Osteoblast (primary cell): ENCODE measurements around the gene MORC4. TPM values are rescaled to one million over a fixed set of nuclear protein-coding genes. Genes with fewer than 3 reads are reported as not detected.

ENCODE experiments used
- DNase-seq: peaks from one replicate; pipeline ENCODE4 v3.0.0; 2011; ENCODE audit warnings: low spot score, mixed read lengths; ENCODE audit not compliant: insufficient read length; ENCODE audit errors: missing footprints
- H2AFZ ChIP-seq: 2 replicates; pipeline ENCODE4 v1.6.0; 2011; ENCODE audit warnings: mild to moderate bottlenecking, low read length
- H3K27ac ChIP-seq: 2 replicates; pipeline ENCODE4 v1.5.1; 2011; ENCODE audit warnings: mild to moderate bottlenecking, low read depth, low read length, moderate library complexity
- H3K27me3 ChIP-seq: 2 replicates; pipeline ENCODE4 v1.6.0; 2012; ENCODE audit warnings: mild to moderate bottlenecking, control low read depth, inconsistent platforms, low read length, moderate library complexity; ENCODE audit not compliant: insufficient read depth
- H3K36me3 ChIP-seq: 2 replicates; pipeline ENCODE4 v1.5.1; 2011; ENCODE audit warnings: mild to moderate bottlenecking, low read length, control low read depth, moderate library complexity; ENCODE audit not compliant: insufficient read depth
- H3K4me1 ChIP-seq: 2 replicates; pipeline ENCODE4 v1.5.1; 2011; ENCODE audit warnings: mild to moderate bottlenecking, low read length, control low read depth, moderate library complexity; ENCODE audit not compliant: insufficient read depth
- H3K4me2 ChIP-seq: 2 replicates; pipeline ENCODE4 v1.6.0; 2011; ENCODE audit warnings: mild to moderate bottlenecking, low read length; ENCODE audit not compliant: insufficient read depth
- H3K4me3 ChIP-seq: fragments of 200-600 bp; sonication (generic); 3 replicates; pipeline ENCODE4 v1.5.1; 2012; ENCODE audit warnings: mild to moderate bottlenecking, low read length, inconsistent platforms; ENCODE audit not compliant: insufficient read depth
- H3K79me2 ChIP-seq: 2 replicates; pipeline ENCODE4 v1.6.0; 2012; ENCODE audit warnings: mild to moderate bottlenecking, low read length, control low read depth, inconsistent platforms; ENCODE audit not compliant: insufficient read depth
- H3K9me3 ChIP-seq: 2 replicates; pipeline ENCODE4 v1.5.1; 2011; ENCODE audit warnings: low read depth, low read length, control low read depth
- H4K20me1 ChIP-seq: 2 replicates; pipeline ENCODE4 v1.6.0; 2012; ENCODE audit warnings: mild to moderate bottlenecking, low read length, control low read depth; ENCODE audit not compliant: insufficient read depth
- total RNA-seq: library from RNA; depleted of rRNA; stranded (reverse); fragments of >200 nt; gene quantifications from 2 replicates; pipeline ENCODE4 v1.2.3, GENCODE V29; 2012
- TF ChIP-seq, protein P1 (sequence below): IDR thresholded peaks from 2 replicates; pipeline ENCODE4 v1.5.1; 2011; ENCODE audit warnings: mild to moderate bottlenecking, low read depth, low read length, moderate library complexity; ENCODE audit errors: extremely low read depth

The MORC4 gene
- total RNA-seq: 39.8 and 47.1 TPM in 2 replicates

- Histone ChIP-seq H3K36me3 (no peaks in the 10 kb centered on the region), H3K4me3 (peak within 1 kb of the TSS; percentile 72), H3K4me1 (peaks cover 7% of the 10 kb centered on the region), H4K20me1 (peaks cover 9% of the 10 kb centered on the region), H3K27ac (peak within 1 kb of the TSS; percentile 37), H3K79me2 (peaks cover 33% of the 10 kb centered on the region), H3K9me3 (no peaks in the 10 kb centered on the region), H3K27me3 (peaks cover 10% of the 10 kb centered on the region), H3K4me2 (peak within 1 kb of the TSS; percentile 82), H2AFZ (peak within 1 kb of the TSS; percentile 52)
- peak; percentile 87 for DNase-seq
- TF ChIP-seq, protein P1, sequence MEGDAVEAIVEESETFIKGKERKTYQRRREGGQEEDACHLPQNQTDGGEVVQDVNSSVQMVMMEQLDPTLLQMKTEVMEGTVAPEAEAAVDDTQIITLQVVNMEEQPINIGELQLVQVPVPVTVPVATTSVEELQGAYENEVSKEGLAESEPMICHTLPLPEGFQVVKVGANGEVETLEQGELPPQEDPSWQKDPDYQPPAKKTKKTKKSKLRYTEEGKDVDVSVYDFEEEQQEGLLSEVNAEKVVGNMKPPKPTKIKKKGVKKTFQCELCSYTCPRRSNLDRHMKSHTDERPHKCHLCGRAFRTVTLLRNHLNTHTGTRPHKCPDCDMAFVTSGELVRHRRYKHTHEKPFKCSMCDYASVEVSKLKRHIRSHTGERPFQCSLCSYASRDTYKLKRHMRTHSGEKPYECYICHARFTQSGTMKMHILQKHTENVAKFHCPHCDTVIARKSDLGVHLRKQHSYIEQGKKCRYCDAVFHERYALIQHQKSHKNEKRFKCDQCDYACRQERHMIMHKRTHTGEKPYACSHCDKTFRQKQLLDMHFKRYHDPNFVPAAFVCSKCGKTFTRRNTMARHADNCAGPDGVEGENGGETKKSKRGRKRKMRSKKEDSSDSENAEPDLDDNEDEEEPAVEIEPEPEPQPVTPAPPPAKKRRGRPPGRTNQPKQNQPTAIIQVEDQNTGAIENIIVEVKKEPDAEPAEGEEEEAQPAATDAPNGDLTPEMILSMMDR: no peak
These were observed at the start of gene MORC4 for GRCh38 chrX:107000013-107000515. MORC4 (minus strand) TSS chrX:107000212; CDS start chrX:106999969, 243 bp downstream.

DNA sequence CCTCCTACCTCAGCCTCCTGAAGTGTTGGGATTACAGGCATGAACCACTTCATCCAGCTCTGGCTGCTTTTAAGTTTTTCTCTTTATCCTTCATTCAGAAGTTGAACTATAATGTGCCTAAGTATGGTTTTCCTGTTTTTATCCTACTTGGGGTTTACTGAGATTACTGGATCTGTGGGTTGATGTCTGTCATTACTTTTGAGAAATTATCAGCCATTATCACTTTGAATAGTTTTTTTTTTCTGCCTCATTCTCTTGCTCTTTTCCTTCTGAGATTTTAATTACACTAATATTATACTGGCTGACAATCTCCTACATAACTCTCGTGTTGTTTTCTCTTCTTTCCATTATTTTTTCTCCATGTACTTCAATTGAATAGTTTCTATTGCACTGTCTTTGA is 47.6 kb upstream of the MORC4 start:
- Histone ChIP-seq H3K79me2 (no peaks in the 10 kb centered on the region), H3K4me2 (no peak overlapping the region), H3K27me3 (peaks cover 43% of the 10 kb centered on the region), H2AFZ (no peak overlapping the region), H4K20me1 (no peaks in the 10 kb centered on the region), H3K27ac (no peak overlapping the region), H3K36me3 (no peaks in the 10 kb centered on the region), H3K4me1 (no peaks in the 10 kb centered on the region), H3K9me3 (no peaks in the 10 kb centered on the region), H3K4me3 (no peak overlapping the region)
- TF ChIP-seq, protein P1: no peak
- no peak for DNase-seq

DNA sequence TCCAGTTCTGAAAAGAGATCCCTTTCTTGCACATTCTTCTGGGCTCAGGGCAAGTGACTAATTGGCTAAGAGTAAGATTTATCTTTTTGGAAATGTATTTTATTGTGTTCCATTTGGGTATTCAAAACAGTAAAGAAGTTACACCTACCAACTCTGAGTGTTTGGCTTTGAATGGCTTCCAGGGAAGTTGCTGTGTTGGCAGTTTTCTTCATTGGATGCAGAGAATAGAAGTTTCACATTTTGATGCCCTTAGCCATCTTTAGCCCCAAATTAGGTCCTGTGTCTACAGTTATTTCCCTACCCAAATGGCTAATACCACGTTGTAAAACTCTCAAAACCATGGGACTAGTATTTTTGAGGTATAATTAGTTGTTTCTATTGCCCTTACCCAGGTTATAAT is 29.7 kb upstream of the MORC4 start:
- H3K4me2 ChIP-seq: no peak overlapping the region
- no peaks in the 10 kb centered on the region for H3K4me1 ChIP-seq
- no peak overlapping the region for H3K4me3 ChIP-seq
- peaks cover 32% of the 10 kb centered on the region for H3K27me3 ChIP-seq
- H3K36me3 ChIP-seq: no peaks in the 10 kb centered on the region
- TF ChIP-seq, protein P1: no peak
- no peak overlapping the region for H2AFZ ChIP-seq
- H4K20me1 ChIP-seq: no peaks in the 10 kb centered on the region
- H3K9me3 ChIP-seq: no peaks in the 10 kb centered on the region
- H3K27ac ChIP-seq: no peak overlapping the region
- no peak for DNase-seq
- H3K79me2 ChIP-seq: no peaks in the 10 kb centered on the region

DNA sequence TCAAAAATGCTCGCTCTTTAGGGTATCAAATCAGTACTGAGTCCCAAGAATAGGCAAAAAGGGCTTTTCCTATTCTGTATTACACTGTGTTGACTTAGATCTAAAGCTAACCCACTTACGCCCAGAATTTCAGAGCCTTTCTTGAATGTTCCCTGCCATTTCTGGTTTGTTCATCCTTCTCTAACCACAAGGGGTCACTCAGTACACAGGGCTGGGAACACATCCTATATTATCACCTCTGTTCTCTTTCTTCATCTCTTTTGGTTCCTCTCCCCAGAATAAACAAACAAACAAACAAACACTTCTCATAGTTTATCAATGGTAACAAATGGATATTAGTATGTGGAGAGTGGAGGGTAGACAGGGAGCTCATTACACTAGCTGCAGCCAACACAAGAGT is 25.5 kb upstream of the MORC4 start:
- Histone ChIP-seq H3K4me3 (no peak overlapping the region), H3K27me3 (peaks cover 22% of the 10 kb centered on the region), H4K20me1 (no peaks in the 10 kb centered on the region), H2AFZ (no peak overlapping the region), H3K36me3 (no peaks in the 10 kb centered on the region), H3K9me3 (no peaks in the 10 kb centered on the region), H3K79me2 (no peaks in the 10 kb centered on the region), H3K27ac (no peak overlapping the region), H3K4me1 (no peaks in the 10 kb centered on the region), H3K4me2 (no peak overlapping the region)
- TF ChIP-seq, protein P1: peak; percentile 62
- DNase-seq: no peak
